Tibial nerve (tissue), 3 donors: Measurements from ENCODE around the gene PHF21B.

Experiments
- CTCF ChIP-seq, 5 experiments: fragments of 200-600 bp in 3 of 5; fragments of 450-650 bp in 2 of 5; sonication (generic) in 3 of 5; IDR thresholded peaks; one replicate each; pipeline ENCODE4 v1.5.1; 2016 to 2019; ENCODE audit warnings: antibody characterized with exemption in 5 of 5, mild to moderate bottlenecking in 3 of 5, moderate library complexity in 2 of 5
- POLR2A ChIP-seq, 2 donors: fragments of 450-650 bp; IDR thresholded peaks; one replicate each; pipeline ENCODE4 v1.6.1; 2017; ENCODE audit warnings: antibody characterized with exemption in 2 of 2, mild to moderate bottlenecking in 2 of 2, moderate library complexity in 2 of 2

DNA sequence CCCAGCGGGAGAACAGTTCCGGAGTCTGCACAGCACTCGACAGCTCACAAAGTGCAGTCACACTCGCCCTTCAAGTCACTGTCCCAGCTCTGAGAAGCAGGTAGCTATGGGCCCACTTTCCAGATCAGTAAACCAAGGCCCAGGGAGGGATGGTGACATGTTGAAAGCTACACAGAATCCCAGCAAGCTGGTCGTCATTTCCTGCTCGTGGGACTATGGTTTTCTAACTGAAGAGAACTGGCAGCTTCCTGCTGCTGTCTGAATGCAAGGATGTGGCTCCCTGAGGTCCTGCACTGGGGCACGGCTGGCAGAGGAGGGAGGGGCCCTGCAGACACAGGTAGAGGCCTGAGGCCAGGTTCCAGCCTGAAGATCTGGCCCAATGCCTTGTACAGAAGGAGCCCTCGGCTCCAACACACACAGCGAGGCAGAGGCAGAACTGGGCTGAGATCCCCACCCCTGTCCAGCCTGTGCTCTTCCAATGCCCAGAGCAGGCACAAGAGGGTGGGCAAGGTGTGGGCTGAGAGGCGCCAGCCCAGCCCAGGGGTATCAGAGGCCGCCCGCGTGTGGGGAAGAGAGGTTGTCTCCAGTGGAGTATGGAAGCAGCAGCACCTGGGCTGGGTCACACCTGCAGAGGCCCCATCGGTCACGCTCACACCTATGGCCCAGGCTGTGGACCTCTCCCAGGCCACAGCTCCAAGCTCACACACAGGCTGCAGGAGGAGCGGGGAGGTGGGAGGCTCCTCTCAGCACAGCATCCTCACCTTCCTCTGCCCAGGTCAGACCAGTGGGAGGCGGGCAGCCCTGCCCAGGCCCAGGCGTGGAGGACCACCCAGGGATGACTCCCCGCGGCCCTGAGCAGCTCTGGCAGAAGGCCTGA is 119.2 kb downstream of the PHF21B start:
- TF ChIP-seq CTCF (IDR thresholded peaks at IDR 0.05), result no peak
- no peak for TF ChIP-seq POLR2A (IDR thresholded peaks at IDR 0.05)
